NCI-H1417 (cell line): ENCODE measurements around the gene TGFBR2.
"Not testable (repeated sequence)": the region's sequence is repeated elsewhere in the genome, so short reads cannot be mapped to it uniquely, and the experiment has no call there.

Experiments
- DNase-seq, 3 experiments: peaks; one replicate each; lab custom pipeline; 2025; lab: John Stamatoyannopoulos, UW

Gene TGFBR2

GRCh38 chr3:30619318-30619717 is 12.9 kb downstream of the TGFBR2 start:
- no peak for DNase-seq

- DNase-seq: no peak
Observed at GRCh38 chr3:30620402-30621360, 14.3 kb downstream of the TGFBR2 start.

GRCh38 chr3:30621576-30621975 is 15.2 kb downstream of the TGFBR2 start:
- DNase-seq: no peak

- no peak for DNase-seq
Observed at GRCh38 chr3:30622047-30622545, 15.7 kb downstream of the TGFBR2 start.

GRCh38 chr3:30622790-30623189 is 16.4 kb downstream of the TGFBR2 start:
- no peak for DNase-seq

- no peak for DNase-seq
Observed at GRCh38 chr3:30623351-30623750, 16.9 kb downstream of the TGFBR2 start.

- not testable (repeated sequence) for DNase-seq
Observed at GRCh38 chr3:30624480-30624879, 18.1 kb downstream of the TGFBR2 start.

- no peak for DNase-seq
Observed at GRCh38 chr3:30625541-30626438, 19.4 kb downstream of the TGFBR2 start.

- no peak for DNase-seq
Observed at GRCh38 chr3:30626443-30627180, 20.2 kb downstream of the TGFBR2 start.

GRCh38 chr3:30628205-30628900 is 22.0 kb downstream of the TGFBR2 start:
- DNase-seq: peak in 1 of 3 experiments; percentile 8

GRCh38 chr3:30628901-30629590 is 22.6 kb downstream of the TGFBR2 start:
- no peak for DNase-seq

GRCh38 chr3:30629746-30630145 is 23.3 kb downstream of the TGFBR2 start:
- no peak for DNase-seq

GRCh38 chr3:30630238-30631030 is 24.0 kb downstream of the TGFBR2 start:
- no peak for DNase-seq

GRCh38 chr3:30631243-30631904 is 25.0 kb downstream of the TGFBR2 start:
- DNase-seq: no peak

- no peak for DNase-seq
Observed at GRCh38 chr3:30632065-30632464, 25.7 kb downstream of the TGFBR2 start.

- no peak for DNase-seq
Observed at GRCh38 chr3:30632521-30632920, 26.1 kb downstream of the TGFBR2 start.

GRCh38 chr3:30633718-30634117 is 27.3 kb downstream of the TGFBR2 start:
- no peak for DNase-seq

- DNase-seq: no peak
Observed at GRCh38 chr3:30634761-30635735, 28.6 kb downstream of the TGFBR2 start.
